Measurements from ENCODE around the gene CLN6.

GRCh38 chr15:68206711-68207151 lies 22.8 kb downstream of the CLN6 start:
- TF ChIP-seq CTCF (IDR thresholded peaks at IDR 0.05 in 8 of 11, conservative IDR thresholded peaks at IDR 0.05 in 3 of 11) (no peak), POLR2A (IDR thresholded peaks at IDR 0.05) (no peak), POLR2AphosphoS5 (IDR thresholded peaks at IDR 0.05) (no peak)

Data from spleen (tissue), 7 donors.